Measurements from ENCODE around the gene CMIP.

DNA sequence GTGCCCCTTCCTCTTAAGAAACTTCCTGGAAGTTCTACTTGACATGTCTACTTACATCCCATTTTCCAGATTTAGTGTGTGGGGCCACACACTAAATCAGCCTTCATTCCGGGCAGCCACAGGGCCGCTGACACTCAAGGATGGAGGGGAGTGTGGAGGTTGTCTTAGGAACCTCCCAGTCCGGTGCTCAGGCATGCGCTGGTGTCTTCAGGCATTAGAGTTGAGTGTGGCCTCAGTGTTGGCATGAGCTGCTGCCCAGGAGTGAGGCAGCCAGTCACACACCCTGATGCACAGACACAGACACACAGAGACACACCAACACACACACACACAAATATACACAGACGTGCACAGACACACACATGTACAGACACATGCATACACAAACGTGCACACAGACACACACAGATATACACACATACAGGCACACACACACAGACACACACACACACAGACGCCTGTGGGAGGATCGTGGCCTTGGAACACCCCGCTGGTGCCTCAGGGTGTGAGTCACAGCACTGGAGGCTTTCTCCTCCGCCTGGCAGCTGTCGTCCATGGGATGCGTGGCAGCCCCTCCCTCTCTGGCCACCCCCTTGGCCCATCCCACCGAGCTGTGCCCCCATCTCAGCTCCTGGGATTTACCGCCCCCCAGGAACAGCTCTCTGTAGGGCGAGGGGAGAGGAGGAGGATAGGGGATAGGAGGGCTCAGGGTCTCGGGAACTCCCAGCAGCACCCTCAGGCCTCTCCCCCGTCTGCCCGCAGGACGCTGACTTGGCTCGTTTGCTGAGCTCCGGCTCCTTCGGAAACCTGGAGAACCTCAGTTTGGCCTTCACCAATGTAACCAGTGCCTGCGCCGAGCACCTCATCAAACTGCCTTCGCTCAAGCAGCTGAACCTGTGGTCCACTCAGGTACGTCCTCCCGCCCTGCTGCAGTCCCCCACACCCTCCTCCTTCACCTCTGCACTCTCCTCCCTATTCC is 258.9 kb downstream of the CMIP start:
- no peak for TF ChIP-seq POLR2A (IDR thresholded peaks at IDR 0.05)
- TF ChIP-seq, protein P1, sequence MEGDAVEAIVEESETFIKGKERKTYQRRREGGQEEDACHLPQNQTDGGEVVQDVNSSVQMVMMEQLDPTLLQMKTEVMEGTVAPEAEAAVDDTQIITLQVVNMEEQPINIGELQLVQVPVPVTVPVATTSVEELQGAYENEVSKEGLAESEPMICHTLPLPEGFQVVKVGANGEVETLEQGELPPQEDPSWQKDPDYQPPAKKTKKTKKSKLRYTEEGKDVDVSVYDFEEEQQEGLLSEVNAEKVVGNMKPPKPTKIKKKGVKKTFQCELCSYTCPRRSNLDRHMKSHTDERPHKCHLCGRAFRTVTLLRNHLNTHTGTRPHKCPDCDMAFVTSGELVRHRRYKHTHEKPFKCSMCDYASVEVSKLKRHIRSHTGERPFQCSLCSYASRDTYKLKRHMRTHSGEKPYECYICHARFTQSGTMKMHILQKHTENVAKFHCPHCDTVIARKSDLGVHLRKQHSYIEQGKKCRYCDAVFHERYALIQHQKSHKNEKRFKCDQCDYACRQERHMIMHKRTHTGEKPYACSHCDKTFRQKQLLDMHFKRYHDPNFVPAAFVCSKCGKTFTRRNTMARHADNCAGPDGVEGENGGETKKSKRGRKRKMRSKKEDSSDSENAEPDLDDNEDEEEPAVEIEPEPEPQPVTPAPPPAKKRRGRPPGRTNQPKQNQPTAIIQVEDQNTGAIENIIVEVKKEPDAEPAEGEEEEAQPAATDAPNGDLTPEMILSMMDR (IDR thresholded peaks at IDR 0.05), result no peak
- no peak for TF ChIP-seq POLR2AphosphoS5 (IDR thresholded peaks at IDR 0.05)
- no peak for TF ChIP-seq EP300 (IDR thresholded peaks at IDR 0.05)
